H1 (cell line): ENCODE results near the gene NRXN3. TPM values are rescaled to one million over a fixed set of nuclear protein-coding genes. Genes with fewer than 3 reads are reported as not detected.

Source experiments
- ATF2 ChIP-seq: IDR thresholded peaks from 2 replicates; pipeline ENCODE4 v1.6.1; 2012; ENCODE audit warnings: low read length, inconsistent platforms
- CHD7 ChIP-seq: fragments of 300-600 bp; sonication (generic); IDR thresholded peaks from 2 replicates; pipeline ENCODE4 v1.7.1; 2012; ENCODE audit warnings: low read length, moderate library complexity, mild to moderate bottlenecking, inconsistent platforms; ENCODE audit not compliant: insufficient replicate concordance
- CTBP2 ChIP-seq: IDR thresholded peaks from 2 replicates; pipeline ENCODE4 v1.7.0; 2011; ENCODE audit warnings: borderline replicate concordance, mild to moderate bottlenecking, moderate library complexity, mixed read lengths, low read length; ENCODE audit not compliant: insufficient read depth, insufficient read length
- CTCF ChIP-seq, 3 experiments: IDR thresholded peaks; 1 replicate in 2 of 3; 2 replicates in 1 of 3; pipeline versions ENCODE4 v1.5.1 to v1.6.1; 2011; ENCODE audit warnings: low read length in 3 of 3, mild to moderate bottlenecking in 3 of 3, inconsistent platforms in 2 of 3, low read depth in 1 of 3, moderate library complexity in 1 of 3; ENCODE audit not compliant: insufficient read depth in 1 of 3; ENCODE audit errors: control extremely low read depth in 1 of 3
- E2F6 ChIP-seq: IDR thresholded peaks from 2 replicates; pipeline ENCODE4 v1.6.1; 2012; ENCODE audit warnings: inconsistent platforms
- ZNF274 ChIP-seq: IDR thresholded peaks from 2 replicates; pipeline ENCODE4 v1.7.0; 2012; ENCODE audit warnings: low read length, borderline replicate concordance; ENCODE audit errors: extremely low read depth
- polyA plus RNA-seq, 7 experiments: library from polyadenylated mRNA; depleted of rRNA in 3 of 7; stranded (reverse) in 5 of 7; unstranded in 2 of 7; fragments of >200 nt in 5 of 7; fragments of 200-250 nt in 2 of 7; gene quantifications; 1 replicate in 5 of 7; 2 replicates in 1 of 7; 4 replicates in 1 of 7; pipeline versions ENCODE4 v1.2.1 to v1.2.3, GENCODE V29; 2011 to 2013; ENCODE audit warnings: missing spikeins in 2 of 7, mixed read lengths in 2 of 7
- total RNA-seq: library from RNA; stranded (reverse); fragmentation: NEBNext Ultra II Directional; extraction: Animal tissue kit (Norgen Biotek cat#: 25700); gene quantifications from 2 replicates; pipeline ENCODE4 v1.2.1, GENCODE V29; 2021

NRXN3 gene
- total and polyA plus RNA-seq, 2 of the 8 experiments (the other 6 are each of a cell fraction or from before 2014, with no cell fraction given): 2.6 to 4.1 TPM

- TF ChIP-seq CHD7 (no peak), ATF2 (no peak), CTCF (IDR thresholded peaks at IDR 0.05; ENCODE audit: control extremely low read depth in 1 of 3, insufficient read depth in 1 of 3, low read depth in 1 of 3, low read length in 3 of 3) (no peak), CTBP2 (no peak), ZNF274 (no peak), E2F6 (no peak)
Observed at GRCh38 chr14:79180656-79181055, 1010.5 kb downstream of the NRXN3 start (continued).
